SKM-1 (cell line): ENCODE measurements around the gene CPLX3.
A peak's percentile ranks its signal among the peaks of the same experiment; 100 is the strongest.

Experiments used
- DNase-seq: peaks from one replicate; lab custom pipeline; 2025; ENCODE audit not compliant: unreplicated experiment; lab: John Stamatoyannopoulos, UW

The CPLX3 gene

GRCh38 chr15:74869726-74870407 is 43.4 kb downstream of the CPLX3 start:
- DNase-seq, result peak; percentile 70

- no peak for DNase-seq
These were observed 44.2 kb downstream of the CPLX3 start for GRCh38 chr15:74870436-74871215.

DNA sequence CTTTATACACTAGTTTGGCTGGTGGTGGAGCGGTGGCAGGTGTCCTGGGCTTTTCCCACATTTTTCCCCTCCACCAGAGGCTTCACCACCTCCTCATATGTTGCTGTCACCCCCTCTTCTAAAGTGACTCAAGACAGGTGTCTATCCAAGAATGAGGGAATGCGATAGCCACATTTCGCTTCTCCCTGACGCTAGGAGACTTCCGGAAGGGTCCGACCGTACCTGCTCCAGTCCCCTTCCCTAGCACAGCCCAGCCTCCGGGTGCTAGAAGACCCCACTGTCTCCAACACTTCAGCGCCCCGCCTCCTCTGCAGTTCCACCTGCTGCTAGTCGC is 46.2 kb downstream of the CPLX3 start:
- DNase-seq, result no peak

DNA sequence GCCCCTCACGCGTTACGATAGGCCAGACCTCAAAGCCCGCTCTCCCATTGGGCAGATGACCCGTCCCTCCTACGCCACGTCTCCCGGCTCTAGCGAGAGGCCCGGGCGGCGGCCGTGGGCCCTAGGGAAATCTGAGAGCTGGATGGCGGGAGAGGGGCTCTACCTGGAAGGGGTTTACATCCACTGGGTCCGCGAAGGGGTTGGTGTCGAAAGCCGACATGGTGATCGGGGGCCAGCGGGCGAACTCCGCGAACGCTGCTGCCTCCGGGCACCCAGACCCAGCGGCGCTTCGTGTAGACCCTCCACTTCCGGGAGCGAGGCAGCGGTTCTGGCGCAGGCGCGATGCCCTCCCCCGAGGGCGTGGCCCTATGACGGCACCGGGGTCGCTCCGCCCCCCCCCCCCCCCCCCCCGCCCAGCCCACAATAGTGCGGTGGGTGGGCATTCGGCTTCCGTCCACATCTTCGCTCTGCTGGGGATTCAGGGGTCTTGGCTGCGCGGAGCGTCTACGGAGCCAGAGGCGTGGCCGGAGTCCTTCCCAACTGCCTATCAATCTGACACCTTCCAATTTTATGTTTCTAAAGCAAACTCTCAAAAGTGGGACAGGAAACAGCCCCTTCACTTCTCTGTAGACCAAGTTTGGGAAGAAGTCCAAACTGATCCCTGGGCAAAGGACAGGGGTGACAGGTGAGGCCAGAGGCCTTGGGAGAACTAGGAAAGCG is 46.8 kb downstream of the CPLX3 start, which contains the start of gene SCAMP2:
TSS of gene SCAMP2 (minus strand) at position 330 of the 720 bp plus-strand sequence. CDS start at position 220, 110 bp downstream.
- peak; percentile 80 for DNase-seq

- DNase-seq, result peak; percentile 32
These were observed 47.5 kb downstream of the CPLX3 start for GRCh38 chr15:74873756-74874424.

DNA sequence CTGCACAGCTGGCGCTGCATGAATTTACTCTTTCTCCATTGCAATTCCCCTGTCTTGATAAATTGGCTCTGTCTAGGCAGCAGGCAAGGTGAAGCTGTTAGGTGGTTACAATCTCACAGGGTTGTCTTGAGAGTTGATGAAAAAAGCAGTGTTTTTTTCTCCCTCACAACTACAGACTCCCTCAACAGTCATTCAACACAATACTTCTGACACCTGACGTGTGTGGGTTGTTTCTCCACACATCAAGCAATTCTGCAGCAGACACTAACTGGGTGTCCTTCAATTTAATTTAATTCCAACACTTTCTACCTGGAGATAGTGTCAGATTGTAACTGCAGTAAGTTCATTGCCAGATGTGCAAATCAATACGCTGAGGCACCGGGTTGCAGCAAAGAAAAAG is 51.8 kb downstream of the CPLX3 start:
- DNase-seq, result no peak
